Subcutaneous adipose tissue (tissue), 4 donors: ENCODE data around the gene MEF2A. TPM values are rescaled to one million over a fixed set of nuclear protein-coding genes. Genes with fewer than 3 reads are reported as not detected.

ENCODE experiments used
- total RNA-seq, 4 donors: library from RNA; depleted of rRNA; stranded (reverse); fragments of >200 nt; gene quantifications; one replicate each; pipeline ENCODE4 v1.1.0, GENCODE V29; 2016
- TF ChIP-seq, protein P1 (sequence below): fragments of 450-650 bp; IDR thresholded peaks from one replicate; pipeline ENCODE4 v1.5.1; 2016; ENCODE audit warnings: low read depth, mild to moderate bottlenecking, control low read depth, antibody characterized with exemption, moderate library complexity

The MEF2A gene
- total RNA-seq, 4 donors from 2014 or later = 58.6 to 103 (median 71.0) TPM

- TF ChIP-seq, protein P1, sequence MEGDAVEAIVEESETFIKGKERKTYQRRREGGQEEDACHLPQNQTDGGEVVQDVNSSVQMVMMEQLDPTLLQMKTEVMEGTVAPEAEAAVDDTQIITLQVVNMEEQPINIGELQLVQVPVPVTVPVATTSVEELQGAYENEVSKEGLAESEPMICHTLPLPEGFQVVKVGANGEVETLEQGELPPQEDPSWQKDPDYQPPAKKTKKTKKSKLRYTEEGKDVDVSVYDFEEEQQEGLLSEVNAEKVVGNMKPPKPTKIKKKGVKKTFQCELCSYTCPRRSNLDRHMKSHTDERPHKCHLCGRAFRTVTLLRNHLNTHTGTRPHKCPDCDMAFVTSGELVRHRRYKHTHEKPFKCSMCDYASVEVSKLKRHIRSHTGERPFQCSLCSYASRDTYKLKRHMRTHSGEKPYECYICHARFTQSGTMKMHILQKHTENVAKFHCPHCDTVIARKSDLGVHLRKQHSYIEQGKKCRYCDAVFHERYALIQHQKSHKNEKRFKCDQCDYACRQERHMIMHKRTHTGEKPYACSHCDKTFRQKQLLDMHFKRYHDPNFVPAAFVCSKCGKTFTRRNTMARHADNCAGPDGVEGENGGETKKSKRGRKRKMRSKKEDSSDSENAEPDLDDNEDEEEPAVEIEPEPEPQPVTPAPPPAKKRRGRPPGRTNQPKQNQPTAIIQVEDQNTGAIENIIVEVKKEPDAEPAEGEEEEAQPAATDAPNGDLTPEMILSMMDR = no peak
Observed at GRCh38 chr15:99716540-99717095, 150.8 kb downstream of the MEF2A start.

GRCh38 chr15:99717161-99718009 lies 151.6 kb downstream of the MEF2A start:
- TF ChIP-seq, protein P1 = no peak

GRCh38 chr15:99718421-99718820 lies 152.6 kb downstream of the MEF2A start:
- TF ChIP-seq, protein P1 = no peak

- TF ChIP-seq, protein P1 = no peak
Observed at GRCh38 chr15:99719096-99719541, 153.3 kb downstream of the MEF2A start.

GRCh38 chr15:99720533-99720932 lies 154.7 kb downstream of the MEF2A start:
- TF ChIP-seq, protein P1 = no peak

GRCh38 chr15:99721104-99721778 lies 155.5 kb downstream of the MEF2A start:
- TF ChIP-seq, protein P1 = no peak

DNA sequence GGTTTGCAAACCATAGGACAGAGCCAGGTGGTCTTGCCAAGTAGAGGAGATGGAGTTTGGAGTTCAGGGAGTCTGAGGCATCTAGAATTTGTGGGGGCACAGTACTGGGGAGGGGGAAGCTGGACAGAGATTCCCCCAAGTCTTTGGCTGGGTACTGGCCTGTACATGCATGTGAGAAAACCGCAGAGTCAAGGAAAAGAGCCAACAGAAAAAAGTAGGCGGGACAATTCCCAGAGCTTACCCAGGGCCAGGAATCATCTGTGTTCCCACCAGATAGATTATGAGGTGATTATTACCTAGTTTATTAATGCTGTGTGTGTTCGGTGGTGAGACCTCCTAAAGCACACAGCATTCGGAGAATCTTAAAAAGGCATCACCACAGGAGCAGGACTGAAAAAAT lies 156.1 kb downstream of the MEF2A start:
- TF ChIP-seq, protein P1 = no peak
